GM18870 (cell line): ENCODE data around the gene CD6.

ENCODE experiments used
- ATAC-seq: cut with Tn5 transposase; IDR thresholded peaks from one replicate; pipeline ENCODE4 v1.9.1; 2021; ENCODE audit warnings: moderate library complexity; ENCODE audit not compliant: unreplicated experiment

Gene CD6

DNA sequence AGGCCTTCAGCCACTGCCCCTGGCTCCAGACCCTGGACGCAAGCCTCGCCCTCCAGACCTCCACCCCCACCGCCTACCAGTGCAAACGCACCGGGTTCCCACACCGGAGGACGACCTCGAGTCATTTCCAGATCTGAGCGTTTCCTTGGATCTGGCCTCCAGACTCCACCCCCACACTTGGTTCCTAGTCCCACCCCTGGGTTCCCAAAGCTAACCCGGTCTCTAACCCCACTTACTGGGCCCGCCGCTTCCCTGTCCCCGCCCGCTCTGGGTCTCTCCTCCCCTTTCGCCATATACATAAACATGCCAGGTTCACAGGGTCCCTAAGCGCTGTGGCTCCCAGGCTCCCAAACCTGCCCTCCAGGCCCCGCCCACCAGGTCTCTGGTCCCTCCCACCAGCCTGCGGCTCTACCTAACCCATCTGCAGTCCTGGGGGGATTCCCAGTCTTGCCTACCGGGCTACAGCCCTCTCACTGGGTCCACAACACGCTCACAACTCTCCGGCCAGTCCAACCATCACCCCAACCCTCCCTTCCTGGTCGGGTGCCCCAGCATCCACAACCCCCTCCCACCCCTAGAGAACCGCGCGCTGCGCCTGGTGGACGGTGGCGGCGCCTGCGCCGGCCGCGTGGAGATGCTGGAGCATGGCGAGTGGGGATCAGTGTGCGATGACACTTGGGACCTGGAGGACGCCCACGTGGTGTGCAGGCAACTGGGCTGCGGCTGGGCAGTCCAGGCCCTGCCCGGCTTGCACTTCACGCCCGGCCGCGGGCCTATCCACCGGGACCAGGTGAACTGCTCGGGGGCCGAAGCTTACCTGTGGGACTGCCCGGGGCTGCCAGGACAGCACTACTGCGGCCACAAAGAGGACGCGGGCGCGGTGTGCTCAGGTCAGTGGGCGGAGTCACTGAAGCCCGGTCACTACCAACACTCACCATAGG, 36.7 kb downstream of the CD6 start:
- ATAC-seq, result no peak

- ATAC-seq, result no peak
These were observed 37.5 kb downstream of the CD6 start for GRCh38 chr11:61008971-61009370.

GRCh38 chr11:61009392-61010275, 38.2 kb downstream of the CD6 start:
- ATAC-seq, result no peak

GRCh38 chr11:61010466-61011228, 39.2 kb downstream of the CD6 start:
- ATAC-seq, result no peak

DNA sequence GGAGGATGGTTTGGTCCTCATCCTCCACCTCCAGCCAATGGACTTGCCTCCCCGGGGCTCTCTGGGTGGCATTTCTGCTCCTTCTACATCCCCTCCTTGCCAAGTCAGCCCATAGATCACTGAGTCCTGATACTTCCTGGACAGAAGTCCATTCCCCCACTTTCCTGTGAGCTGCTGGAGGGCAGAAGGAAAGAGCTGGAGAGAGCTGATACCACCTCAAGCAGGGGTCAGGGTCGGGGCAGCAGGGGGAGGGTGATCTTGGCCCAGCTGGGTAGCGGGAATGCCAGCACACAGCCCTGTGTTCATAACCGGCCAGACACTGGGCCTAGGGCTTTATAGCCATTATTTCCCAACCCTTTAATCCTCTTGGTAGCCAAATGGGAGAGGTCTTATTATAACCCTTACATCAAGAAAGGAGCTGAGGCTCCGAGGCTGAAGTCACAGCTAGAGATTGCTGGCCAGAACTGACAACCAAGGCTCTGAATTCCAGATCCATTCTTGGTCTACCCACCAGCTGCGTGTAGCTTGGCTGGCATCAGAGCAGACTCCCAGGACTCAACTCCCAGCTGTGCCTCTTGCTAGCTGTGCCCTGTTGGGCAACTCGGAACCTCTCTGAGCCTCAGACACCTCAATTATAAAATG, 39.9 kb downstream of the CD6 start:
- no peak for ATAC-seq

DNA sequence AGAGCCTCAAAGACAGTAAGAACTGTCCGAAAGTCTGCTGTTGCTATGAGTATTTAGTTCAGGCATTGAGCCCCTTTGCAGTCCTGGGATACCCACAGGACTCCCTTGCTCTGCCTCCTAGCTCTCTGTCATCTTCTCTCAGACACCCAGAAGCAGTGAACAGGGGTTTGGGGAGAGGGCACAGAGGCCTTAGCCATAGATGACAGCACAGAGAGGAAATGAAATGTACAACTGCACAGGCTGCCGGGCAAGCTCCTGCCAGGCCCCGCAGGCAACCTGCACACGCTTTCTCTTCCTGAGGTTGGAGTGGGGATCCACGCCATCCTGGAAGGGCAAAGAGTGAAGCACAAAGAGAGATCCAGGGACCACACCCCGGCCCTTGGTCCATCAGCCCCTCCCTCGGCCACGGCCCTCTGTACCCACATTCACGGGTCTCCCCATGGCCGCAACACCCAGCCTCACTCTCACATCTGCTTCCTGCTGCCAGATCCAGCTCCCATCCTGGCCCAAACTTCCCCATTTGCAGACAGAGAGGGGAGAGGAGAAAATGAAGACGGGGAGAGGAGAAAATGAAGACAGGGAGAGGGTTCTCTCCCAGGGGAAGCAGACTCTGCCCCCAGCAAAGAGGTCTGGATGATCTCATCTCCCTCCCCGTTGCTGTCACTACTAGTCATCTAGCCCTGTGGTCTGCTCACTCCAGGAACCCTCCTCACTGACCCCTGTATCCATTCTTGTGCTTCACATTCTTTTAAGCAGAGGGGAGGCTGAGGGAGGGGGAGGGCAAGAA, 40.7 kb downstream of the CD6 start:
- ATAC-seq, result no peak

GRCh38 chr11:61012737-61013215, 41.3 kb downstream of the CD6 start:
- no peak for ATAC-seq

DNA sequence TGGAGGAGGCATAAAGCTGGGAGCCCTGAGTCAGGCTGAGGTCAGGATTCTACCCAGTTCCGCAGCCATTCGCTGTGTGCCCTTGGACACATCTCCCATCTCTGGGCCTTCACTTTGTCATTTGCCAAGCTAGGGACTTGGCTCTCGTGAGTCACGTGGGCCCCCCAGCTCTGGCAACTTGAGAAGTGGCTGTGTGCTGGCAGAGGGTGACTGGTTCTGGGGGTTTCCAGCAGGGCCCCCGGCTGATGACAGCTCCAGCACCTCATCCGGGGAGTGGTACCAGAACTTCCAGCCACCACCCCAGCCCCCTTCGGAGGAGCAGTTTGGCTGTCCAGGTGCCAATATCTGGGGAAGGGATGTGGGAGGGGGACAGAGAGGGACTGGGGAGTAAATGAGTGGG, 46.6 kb downstream of the CD6 start:
- ATAC-seq, result no peak

DNA sequence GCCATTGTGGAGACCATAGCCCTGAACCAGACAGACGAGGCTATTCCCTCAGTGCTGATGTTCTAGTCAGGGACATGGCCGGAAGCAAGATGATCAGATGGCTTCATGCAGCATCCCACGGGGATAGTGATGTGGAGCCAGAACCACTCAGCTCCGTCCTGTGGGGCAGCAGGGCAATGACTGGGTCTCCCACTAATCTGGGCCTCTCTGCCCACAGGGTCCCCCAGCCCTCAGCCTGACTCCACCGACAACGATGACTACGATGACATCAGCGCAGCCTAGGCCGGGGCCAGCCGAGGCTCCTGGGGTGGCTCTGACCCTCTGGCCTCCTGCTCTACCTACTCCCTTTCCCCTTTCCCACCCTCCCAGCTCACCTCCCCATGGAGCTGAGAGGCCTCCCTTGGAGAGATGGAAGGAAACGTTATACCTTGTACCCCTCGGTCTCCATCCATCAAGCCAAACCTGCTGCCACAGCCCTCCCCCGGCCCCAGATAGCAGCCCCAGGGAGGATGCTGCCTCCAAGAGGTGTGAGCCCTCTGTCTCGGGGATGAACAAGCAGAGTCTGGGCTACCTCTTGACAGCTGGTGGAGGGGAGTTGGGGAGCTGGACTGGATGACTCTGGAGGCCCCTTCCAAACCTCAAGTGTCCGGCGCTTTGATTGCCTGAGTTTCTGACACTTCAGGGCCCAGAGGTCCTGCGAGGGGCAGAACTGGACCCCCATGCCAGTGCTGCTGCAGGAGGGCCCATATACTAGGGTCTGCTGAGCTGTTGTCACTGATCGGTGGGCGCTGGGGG, 47.8 kb downstream of the CD6 start:
- no peak for ATAC-seq

- ATAC-seq, result no peak
These were observed 48.4 kb downstream of the CD6 start for GRCh38 chr11:61019832-61020405.

GRCh38 chr11:61020551-61021235, 49.2 kb downstream of the CD6 start:
- no peak for ATAC-seq

DNA sequence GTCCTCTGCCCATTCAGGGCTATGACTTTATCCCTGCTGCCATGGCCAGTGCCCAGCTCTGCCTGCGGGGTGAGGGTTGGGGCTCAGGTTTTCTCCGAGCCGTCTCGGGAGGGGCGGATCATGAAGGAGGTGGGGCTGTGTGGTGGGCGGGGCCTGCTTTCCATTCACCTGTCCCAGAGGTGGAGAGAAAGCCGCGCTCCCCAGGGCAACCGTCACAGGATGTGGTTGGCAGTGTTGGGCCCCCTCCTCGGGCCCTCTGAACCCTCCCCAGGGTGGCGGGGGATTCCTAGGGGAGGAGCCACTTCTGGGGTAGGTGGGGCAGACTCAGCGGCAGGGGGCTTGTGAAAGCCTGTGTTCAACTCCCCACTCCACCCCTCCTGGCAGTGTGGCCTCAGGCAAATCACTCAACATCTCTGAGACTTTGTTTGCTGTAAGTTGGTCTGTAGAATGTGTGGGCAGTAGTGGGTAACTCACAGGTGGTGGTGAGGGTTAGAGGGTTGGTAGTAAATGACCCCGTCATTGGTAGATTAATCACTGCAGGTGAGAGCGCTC, 50.3 kb downstream of the CD6 start:
- ATAC-seq, result no peak

DNA sequence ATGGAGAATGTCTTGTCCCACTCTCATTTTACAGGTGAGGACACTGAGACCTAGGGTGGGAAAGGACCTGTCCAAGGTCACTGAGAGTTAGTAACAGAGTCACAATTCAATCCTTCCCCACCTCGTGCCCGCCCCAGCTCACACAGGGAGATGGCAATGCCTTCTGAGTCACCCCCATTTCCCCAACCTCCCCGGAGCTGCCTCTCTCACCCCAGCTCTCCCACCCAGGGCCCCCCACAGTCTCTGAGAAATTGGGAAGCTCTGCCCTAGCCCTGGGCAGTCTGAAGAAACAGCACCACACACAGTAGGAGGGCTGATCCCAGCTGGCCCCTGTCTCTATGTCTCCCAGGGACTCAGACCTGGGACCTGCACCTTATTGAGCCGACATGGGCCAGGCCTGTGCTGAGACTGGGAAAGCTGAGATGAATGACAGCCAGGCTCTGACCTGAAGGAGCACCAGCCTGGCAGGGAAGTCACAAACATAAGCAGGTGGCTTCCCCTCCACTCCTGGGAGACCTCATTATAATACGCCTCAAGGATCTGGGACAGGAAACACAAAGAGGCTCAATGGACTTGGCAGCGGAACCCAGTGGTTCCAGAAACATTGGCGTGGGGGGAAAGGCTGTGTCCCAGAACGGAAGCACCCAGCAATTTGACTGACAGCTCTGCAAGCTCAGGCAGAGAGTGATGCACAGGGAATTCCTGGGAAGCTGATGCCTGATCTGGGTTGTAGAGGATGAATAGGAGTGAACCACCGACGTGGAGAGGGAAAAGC, 51.0 kb downstream of the CD6 start:
- ATAC-seq, result no peak

- no peak for ATAC-seq
These were observed 51.8 kb downstream of the CD6 start for GRCh38 chr11:61023086-61023965.

GRCh38 chr11:61023966-61024295, 52.5 kb downstream of the CD6 start:
- no peak for ATAC-seq
